HG03280 (cell line): ENCODE results near the gene RPA1.
"Not testable (repeated sequence)": the region's sequence is repeated elsewhere in the genome, so short reads cannot be mapped to it uniquely, and the experiment has no call there.

Experiments used
- ATAC-seq: cut with Tn5 transposase; IDR thresholded peaks from one replicate; pipeline ENCODE4 v1.9.1; 2021; ENCODE audit warnings: mild to moderate bottlenecking, moderate library complexity; ENCODE audit not compliant: unreplicated experiment

The RPA1 gene

GRCh38 chr17:1829592-1830257 lies at the start of gene RPA1, which contains the start of gene SMYD4:
Gene RPA1, plus strand, starts transcription at chr17:1830005. Its CDS starts 89 bp downstream, at chr17:1830094.
Gene SMYD4, minus strand, starts transcription at chr17:1829902. Its CDS starts 1,908 bp downstream, at chr17:1827994.
- peak; percentile 87 for ATAC-seq

DNA sequence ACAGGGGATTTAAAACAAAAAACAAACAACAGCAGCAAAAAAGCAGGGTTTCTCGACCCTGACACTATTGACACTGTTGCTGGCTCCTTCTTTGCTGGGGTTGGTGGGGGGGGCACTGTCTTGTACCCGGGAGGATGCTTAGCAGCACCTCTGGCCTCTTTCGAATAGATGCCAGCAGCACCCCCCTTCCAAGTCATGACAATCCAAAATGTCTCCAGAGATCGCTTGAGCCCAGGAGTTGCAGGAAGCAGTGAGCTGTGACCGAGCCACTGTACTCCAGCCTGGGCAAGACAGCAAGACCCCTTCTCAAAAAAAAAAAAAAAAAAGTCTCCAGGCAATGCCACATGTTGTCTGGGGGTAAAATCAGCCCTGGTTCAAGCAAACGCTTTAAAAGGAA lies 47.6 kb upstream of the RPA1 start:
- ATAC-seq: no peak

DNA sequence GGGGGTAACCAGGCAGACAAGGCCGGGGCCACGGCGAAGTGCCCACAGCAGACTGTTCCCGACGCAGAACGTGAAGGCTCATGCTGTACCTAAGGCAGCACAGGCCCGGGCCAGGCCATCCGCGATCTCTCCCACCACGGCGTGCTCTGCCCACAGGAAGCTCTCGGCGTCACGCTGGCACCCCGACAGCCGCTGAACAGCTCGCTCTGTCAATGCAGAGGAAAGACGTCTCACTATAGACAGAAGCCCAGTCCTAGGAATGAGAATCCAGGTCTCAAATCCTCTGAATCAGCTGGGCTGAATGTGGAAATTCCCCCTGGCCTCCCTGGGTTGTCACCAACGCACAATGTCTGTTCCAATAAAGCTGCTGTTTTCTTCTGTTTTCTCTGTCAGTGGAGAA lies 46.5 kb upstream of the RPA1 start:
- ATAC-seq: no peak

- no peak for ATAC-seq
Observed at GRCh38 chr17:1783834-1784611, 45.8 kb upstream of the RPA1 start.

GRCh38 chr17:1785930-1786329 lies 43.9 kb upstream of the RPA1 start:
- ATAC-seq: no peak

DNA sequence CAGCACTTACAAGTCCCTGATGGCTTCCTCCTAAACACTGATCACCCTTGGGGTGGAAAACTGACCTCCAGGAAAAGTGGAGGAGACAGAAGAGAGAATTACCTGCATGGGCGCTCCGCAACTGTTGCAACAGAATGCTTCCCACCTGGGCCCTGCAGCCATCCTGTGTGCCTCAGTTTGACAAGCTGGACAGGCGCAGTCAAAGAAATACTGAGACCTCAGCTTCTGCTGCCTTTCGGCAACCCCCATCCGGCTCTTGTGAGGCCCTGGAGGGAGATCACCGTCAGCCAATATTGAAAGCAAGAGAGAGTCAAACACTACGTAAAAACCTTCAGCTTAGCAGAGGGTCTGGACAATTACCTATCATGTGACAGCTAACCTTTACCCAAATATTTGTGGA lies 43.1 kb upstream of the RPA1 start:
- ATAC-seq: no peak

DNA sequence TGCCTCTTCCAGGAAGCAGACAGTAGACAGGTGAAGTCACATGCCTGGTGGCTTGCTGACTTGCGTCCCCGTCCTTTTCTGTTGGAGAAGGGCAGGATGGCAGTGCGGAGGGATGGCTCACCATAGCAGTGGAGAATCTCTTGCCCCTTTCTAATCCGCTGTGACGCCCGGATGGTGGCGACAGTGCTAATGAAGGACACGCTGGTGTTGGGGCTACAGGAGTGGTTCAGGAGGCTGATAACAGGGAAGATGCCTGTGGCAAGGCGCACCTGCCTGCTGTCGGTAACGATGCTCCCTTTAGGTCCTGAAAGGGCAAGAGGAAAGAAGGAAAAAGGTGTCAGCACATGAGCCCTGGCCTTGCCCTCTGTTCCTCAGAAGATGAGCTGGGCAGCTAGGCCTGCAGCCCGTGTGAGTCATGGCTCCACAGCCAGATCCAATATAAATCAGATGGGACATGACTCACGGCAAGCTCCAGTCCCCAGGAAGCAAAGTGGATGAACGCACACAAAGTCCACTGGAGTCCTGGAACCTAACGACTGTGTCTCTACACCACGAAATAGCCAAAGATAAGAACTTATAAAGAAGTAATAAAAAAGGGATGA lies 42.4 kb upstream of the RPA1 start:
- no peak for ATAC-seq

GRCh38 chr17:1789936-1790335 lies 39.9 kb upstream of the RPA1 start:
- no peak for ATAC-seq

GRCh38 chr17:1792495-1793446 lies 37.0 kb upstream of the RPA1 start:
- ATAC-seq: no peak

DNA sequence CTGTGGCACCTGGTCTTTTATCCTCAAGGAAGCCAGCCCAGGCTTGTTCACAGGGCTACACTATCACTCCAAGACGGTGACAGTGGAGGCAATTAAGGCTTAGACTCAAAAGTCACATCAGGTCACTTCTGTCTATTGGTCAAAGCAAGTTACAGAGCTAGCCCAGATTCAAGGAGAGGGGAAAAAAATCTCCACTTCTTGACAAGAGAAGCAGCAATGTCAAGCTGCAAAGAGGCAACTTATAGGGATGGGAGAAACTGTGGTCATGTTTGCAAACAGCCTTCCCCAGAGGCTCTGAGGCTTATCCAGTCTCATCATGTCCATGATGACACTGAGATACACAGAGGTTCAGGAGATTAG lies 36.4 kb upstream of the RPA1 start:
- ATAC-seq: no peak

DNA sequence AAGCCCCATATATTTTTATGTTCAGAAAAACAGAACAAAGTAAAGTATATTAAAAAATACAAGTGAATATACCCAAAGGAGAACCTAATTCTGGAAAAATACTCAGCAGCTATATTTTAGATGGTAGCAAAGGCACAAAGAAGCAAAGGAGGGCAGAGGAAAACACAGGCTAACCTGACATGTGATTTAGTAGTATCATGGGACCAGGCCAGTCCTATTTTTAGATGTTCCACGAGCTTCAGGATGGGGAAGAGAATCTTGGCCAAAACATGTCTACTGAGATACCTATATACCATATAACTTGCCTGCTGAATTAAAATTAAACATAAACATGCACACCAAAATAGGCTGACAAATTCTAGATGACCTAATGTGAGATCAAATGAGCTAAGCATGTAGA lies 33.0 kb upstream of the RPA1 start:
- ATAC-seq: no peak

DNA sequence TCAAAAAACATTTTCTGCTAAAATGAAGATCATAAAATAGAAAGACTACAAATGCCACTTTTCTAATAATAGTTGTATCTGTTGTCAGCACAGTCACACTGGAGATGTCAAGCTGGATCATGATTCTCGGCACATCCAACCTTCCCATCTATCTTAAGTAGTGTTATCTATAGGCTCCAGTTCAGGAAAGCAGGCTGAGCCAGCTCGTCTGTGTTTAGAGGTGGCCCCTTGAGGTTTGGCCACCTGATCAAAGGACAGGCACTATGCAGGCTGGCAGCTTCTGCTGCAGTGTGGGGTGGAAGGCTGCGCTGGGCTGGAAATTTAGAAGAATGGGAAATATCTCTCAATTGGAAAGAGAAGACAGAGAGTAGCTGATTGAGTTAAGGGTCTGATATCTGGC lies 32.5 kb upstream of the RPA1 start:
- no peak for ATAC-seq

- ATAC-seq: not testable (repeated sequence)
Observed at GRCh38 chr17:1797846-1798245, 32.0 kb upstream of the RPA1 start.

DNA sequence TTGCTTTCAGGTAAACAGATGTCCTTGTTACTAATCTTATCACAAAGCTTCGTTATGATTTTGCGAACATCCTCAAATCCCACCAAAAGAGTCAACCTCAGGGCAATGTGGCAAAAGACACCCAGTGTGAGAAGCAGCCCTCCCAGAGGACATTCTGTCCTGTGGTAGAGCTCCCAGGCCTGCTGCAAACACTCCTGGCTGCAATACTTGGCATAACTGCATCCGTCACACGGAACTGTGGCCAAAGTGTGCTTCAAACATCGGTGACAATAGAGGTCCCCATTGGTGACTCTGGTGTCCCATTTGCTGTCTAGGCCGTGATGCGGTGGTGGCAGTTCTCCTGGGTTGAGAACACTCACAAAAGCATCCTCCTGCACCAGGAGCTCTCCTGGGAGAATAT lies 29.6 kb upstream of the RPA1 start:
- no peak for ATAC-seq

DNA sequence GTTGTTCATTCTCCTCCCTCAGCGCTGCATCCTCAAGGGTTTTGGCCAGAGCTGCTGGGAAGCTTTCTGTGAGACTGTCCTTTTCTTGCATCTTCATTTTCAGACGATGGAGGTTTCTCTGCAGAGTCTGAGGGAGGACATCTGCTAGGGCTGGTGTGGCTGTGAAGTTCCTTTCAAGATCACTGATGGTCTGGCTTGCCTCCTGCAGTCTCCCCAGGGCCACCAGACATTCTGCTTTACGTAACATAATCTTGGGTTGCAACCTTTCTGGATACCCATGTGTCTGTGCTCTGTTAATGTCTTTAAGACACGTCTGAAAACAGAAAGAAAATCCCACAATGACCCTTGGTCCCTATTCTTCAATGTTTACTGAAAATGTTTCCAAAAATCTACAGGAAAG lies 29.1 kb upstream of the RPA1 start:
- ATAC-seq: no peak

- no peak for ATAC-seq
Observed at GRCh38 chr17:1802429-1802828, 27.4 kb upstream of the RPA1 start.

DNA sequence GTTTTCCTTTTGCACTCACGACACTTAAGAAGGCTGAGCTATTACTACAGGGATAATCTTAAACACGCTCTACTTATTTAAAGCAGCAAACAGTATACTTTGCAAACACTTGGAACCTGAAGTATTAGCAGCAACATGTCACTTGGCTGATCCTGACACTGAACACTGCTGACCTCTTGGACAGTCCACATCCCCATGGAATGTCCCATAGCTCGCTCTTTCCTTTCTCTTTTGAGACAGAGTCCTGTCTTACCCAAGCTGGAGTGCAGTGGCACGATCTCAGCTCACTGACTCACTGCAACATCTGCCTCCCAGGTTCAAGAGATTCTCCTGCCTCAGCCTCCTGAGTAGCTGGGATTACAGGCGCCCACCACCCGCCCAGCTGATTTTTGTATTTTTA lies 26.5 kb upstream of the RPA1 start:
- no peak for ATAC-seq

DNA sequence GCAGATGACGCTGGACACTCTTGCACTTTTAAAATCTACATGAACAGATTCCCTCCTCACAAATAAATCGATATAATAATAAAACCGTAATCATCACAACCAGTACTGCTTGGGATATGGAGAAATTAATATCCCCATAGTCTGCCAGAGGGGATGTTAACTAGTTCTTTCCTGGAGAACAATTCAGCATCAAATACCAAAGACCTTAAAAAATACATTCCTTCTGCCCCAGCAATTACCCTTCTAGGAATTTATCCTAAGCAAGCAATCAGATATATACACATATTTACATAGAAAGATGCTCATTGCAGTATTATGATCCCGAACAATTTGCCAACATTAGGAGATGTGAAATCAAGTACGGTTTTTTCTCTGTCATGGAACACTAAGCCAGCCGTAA lies 21.9 kb upstream of the RPA1 start:
- ATAC-seq: no peak

GRCh38 chr17:1808644-1809043 lies 21.2 kb upstream of the RPA1 start:
- ATAC-seq: no peak

GRCh38 chr17:1809815-1810214 lies 20.0 kb upstream of the RPA1 start:
- not testable (repeated sequence) for ATAC-seq
